Sigmoid colon (tissue), 7 donors: Measurements from ENCODE around the gene PLCD3. TPM values are rescaled to one million over a fixed set of nuclear protein-coding genes. Genes with fewer than 3 reads are reported as not detected.

ENCODE experiments used
- DNase-seq: peaks from one replicate; pipeline ENCODE4 v3.0.0-alpha.2; 2019
- H3K27ac ChIP-seq, 4 donors: fragments of 200-600 bp; sonication (generic); one replicate each; pipeline ENCODE4 v1.5.1; 2016 to 2019; ENCODE audit warnings: mild to moderate bottlenecking in 1 of 4
- H3K27me3 ChIP-seq, 3 donors: fragments of 200-600 bp; sonication (generic); one replicate each; pipeline ENCODE4 v1.5.1; 2019; ENCODE audit warnings: mild to moderate bottlenecking in 1 of 3
- H3K36me3 ChIP-seq, 4 donors: fragments of 200-600 bp; sonication (generic); one replicate each; pipeline ENCODE4 v1.5.1; 2016 to 2019
- H3K4me1 ChIP-seq, 4 donors: fragments of 200-600 bp; sonication (generic); one replicate each; pipeline ENCODE4 v1.5.1; 2017 to 2019
- H3K4me3 ChIP-seq, 4 donors: fragments of 200-600 bp; sonication (generic); one replicate each; pipeline ENCODE4 v1.5.1; 2017 to 2019; ENCODE audit warnings: mild to moderate bottlenecking in 2 of 4, moderate library complexity in 1 of 4
- H3K9me3 ChIP-seq, 4 donors: fragments of 200-600 bp in 3 of 4; sonication (generic) in 3 of 4; one replicate each; pipeline versions ENCODE4 v1.5.1 to v1.6.1; 2013 to 2019
- CTCF ChIP-seq, 4 experiments: fragments of 450-650 bp in 3 of 4; fragments of 200-600 bp in 1 of 4; IDR thresholded peaks; one replicate each; pipeline ENCODE4 v1.5.1; 2016 to 2019; ENCODE audit warnings: antibody characterized with exemption in 4 of 4, mild to moderate bottlenecking in 3 of 4, moderate library complexity in 2 of 4
- EP300 ChIP-seq, 4 donors: sonication (generic); formaldehyde crosslinking; IDR thresholded peaks; one replicate each; pipeline ENCODE4 v1.6.1; 2017; ENCODE audit warnings: antibody characterized with exemption in 4 of 4
- POLR2A ChIP-seq, 2 donors: fragments of 450-650 bp; IDR thresholded peaks; one replicate each; pipeline ENCODE4 v1.6.1; 2016; ENCODE audit warnings: antibody characterized with exemption in 2 of 2, mild to moderate bottlenecking in 2 of 2, moderate library complexity in 2 of 2
- POLR2AphosphoS5 ChIP-seq, 4 donors: sonication (generic); formaldehyde crosslinking; IDR thresholded peaks; one replicate each; pipeline ENCODE4 v1.6.1; 2017; ENCODE audit warnings: antibody characterized with exemption in 4 of 4
- WGBS, 2 donors: extraction: QIAGEN DNeasy Blood & Tissue Kit; methylation state at CpG; one replicate each; pipeline ENCODE4 v1.1.7; 2013; 5-methylcytosine and 5-hydroxymethylcytosine counted together
- intact Hi-C: fragments of 100-400 bp; cut with DNase I; formaldehyde crosslinking; loops from one replicate; pipeline ENCODE4 v1.15.1; 2023
- polyA plus RNA-seq, 3 donors: library from polyadenylated mRNA; stranded (reverse); fragments of 200-250 nt; gene quantifications; one replicate each; pipeline ENCODE4 v1.2.3, GENCODE V29; 2013
- total RNA-seq, 4 donors: library from RNA; depleted of rRNA; stranded (reverse); fragments of >200 nt; gene quantifications; one replicate each; pipeline ENCODE4 v1.1.0, GENCODE V29; 2016
- donor health status: healthy with polysubstance abuse.
- donor health status: Bipolar disorder and iron deficiency.
- donor health status: healthy.

The PLCD3 gene
- total and polyA plus RNA-seq, 7 donors, result 27.4 to 274 (median 45.7) TPM

DNA sequence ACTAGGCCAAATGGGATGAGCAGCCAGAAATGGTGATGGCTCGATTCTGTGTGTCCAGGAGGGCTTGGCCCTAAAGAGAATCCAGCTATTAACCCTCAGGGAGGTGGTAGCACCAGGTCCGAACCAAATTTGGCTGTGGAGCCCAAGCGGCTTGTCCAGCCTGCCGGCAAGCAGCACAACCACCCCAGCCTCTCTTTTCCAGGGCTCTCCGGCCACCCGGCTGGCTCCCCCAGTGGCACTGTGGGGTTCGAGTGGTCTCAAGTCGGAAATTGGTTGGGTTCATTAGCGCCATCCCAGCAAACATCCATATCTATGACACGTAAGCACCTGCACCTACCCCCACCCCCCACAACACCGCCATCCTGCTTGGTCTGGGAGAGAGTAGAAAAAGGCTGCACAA, 35.4 kb downstream of the PLCD3 start:
- TF ChIP-seq CTCF (IDR thresholded peaks at IDR 0.05), result no peak
- TF ChIP-seq POLR2AphosphoS5 (IDR thresholded peaks at IDR 0.05), result no peak
- TF ChIP-seq POLR2A (IDR thresholded peaks at IDR 0.05), result no peak
- no peak for TF ChIP-seq EP300 (IDR thresholded peaks at IDR 0.05)

DNA sequence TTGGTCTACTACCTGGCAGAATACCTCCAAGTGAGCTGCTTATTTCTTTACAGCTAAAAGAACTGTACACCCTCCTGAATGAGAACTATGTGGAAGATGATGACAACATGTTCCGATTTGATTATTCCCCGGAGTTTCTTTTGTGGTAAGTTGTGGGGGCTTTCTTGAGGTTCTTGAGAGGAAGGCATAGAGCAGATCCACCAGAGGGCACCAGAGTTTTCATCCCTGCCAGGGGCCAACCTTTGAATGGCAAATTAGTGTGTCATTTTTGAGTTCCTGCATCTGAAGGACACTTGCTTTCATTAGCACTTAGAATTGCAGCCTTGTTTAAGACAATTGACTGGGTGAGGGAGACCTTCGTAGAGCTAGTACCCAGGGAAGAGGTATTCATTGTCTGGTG, 36.2 kb downstream of the PLCD3 start:
- Histone ChIP-seq H3K27ac (peak overlapping the region in 3 of 4 donors; percentile 79 to 95 (median 87)), H3K4me1 (peaks cover 0 to 51% (median 47%) of the 10 kb centered on the region in 4 donors), H3K27me3 (no peaks in the 10 kb centered on the region), H3K36me3 (peaks cover 32 to 64% (median 40%) of the 10 kb centered on the region in 4 donors), H3K9me3 (no peaks in the 10 kb centered on the region), H3K4me3 (no peak overlapping the region)
- no peak for DNase-seq
- 71 to 85% methylated on average over 3 of the region's 3 CpGs for WGBS, 2 donors
- TF ChIP-seq CTCF (IDR thresholded peaks at IDR 0.05) (peak in 2 of 4 experiments; percentile 43 to 53), POLR2A (IDR thresholded peaks at IDR 0.05) (no peak)
- intact Hi-C loops, result no loop called here

More for the DNA sequence above, 35.4 kb downstream of the PLCD3 start:
- intact Hi-C loops, result no loop called here
- Histone ChIP-seq H3K36me3 (peaks cover 32 to 64% (median 43%) of the 10 kb centered on the region in 4 donors), H3K27ac (peak overlapping the region in 3 of 4 donors; percentile 79 to 95 (median 87)), H3K9me3 (no peaks in the 10 kb centered on the region), H3K4me1 (peaks cover 0 to 46% (median 40%) of the 10 kb centered on the region in 4 donors), H3K27me3 (no peaks in the 10 kb centered on the region), H3K4me3 (no peak overlapping the region)
- WGBS, 2 donors, result 95 to 96% methylated on average over 11 of the region's 11 CpGs
- no peak for DNase-seq

DNA sequence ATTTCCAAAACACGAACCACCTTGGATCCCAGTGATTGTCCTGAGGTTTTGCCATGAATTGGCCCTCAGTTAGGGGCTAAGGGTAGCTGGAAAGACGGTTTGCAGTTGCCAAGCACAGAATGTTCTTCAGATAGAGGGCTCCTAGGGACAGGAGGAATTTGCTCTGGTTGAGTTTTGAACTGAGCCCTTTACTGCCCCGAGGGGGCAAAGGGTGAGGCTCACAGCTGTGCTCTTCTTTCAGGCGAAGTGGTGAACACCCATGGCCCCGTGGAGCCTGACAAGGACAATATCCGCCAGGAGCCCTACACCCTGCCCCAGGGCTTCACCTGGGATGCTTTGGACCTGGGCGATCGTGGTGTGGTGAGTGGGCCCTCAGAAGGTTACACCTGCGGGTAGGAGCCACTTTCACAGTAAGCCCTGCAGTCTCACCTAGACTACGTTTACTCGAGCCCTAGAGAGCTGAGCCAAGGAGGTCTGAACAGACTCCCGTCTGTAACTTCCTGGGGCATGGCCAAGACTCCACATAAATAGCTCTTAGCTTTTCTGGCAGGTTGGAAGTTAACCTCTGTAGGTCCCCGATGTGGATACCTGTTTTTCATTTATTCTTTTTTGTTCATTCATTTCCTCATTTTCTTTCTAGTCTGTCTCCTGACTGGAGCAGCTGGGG, 38.7 kb downstream of the PLCD3 start:
- intact Hi-C loops, result loop anchor here (2.0 to 5.0 kb wide), 3 partner anchors 33 to 126 kb away; partner anchors contain the start of genes C1QL1, DCAKD and NMT1
- 74 to 81% methylated on average over 13 of the region's 13 CpGs for WGBS, 2 donors
- Histone ChIP-seq H3K36me3 (peaks cover 38 to 73% (median 44%) of the 10 kb centered on the region in 4 donors), H3K27me3 (no peaks in the 10 kb centered on the region), H3K27ac (peak overlapping the region; percentile 85 to 95 (median 90)), H3K9me3 (no peaks in the 10 kb centered on the region), H3K4me3 (no peak overlapping the region), H3K4me1 (peaks cover 0 to 51% (median 43%) of the 10 kb centered on the region in 4 donors)
- no peak for TF ChIP-seq POLR2A (IDR thresholded peaks at IDR 0.05)
- peak in 2 of 4 donors; percentile 66 to 80 for TF ChIP-seq EP300 (IDR thresholded peaks at IDR 0.05)
- TF ChIP-seq POLR2AphosphoS5 (IDR thresholded peaks at IDR 0.05), result peak in 2 of 4 donors; percentile 39 to 61
- DNase-seq, result peak; percentile 83

- TF ChIP-seq POLR2AphosphoS5 (IDR thresholded peaks at IDR 0.05), result peak; percentile 66 to 91 (median 68)
- no peak for TF ChIP-seq POLR2A (IDR thresholded peaks at IDR 0.05)
- peak in 2 of 4 donors; percentile 33 to 84 for TF ChIP-seq EP300 (IDR thresholded peaks at IDR 0.05)
- Histone ChIP-seq H3K4me1 (peaks cover 0 to 46% (median 38%) of the 10 kb centered on the region in 4 donors), H3K27ac (peak overlapping the region; percentile 85 to 95 (median 90)), H3K9me3 (no peaks in the 10 kb centered on the region), H3K4me3 (no peak overlapping the region), H3K27me3 (no peaks in the 10 kb centered on the region), H3K36me3 (peaks cover 33 to 73% (median 40%) of the 10 kb centered on the region in 4 donors)
- intact Hi-C loops, result loop anchor here (2.0 to 5.0 kb wide), 3 partner anchors 32 to 126 kb away; partner anchors contain the start of genes C1QL1, DCAKD and NMT1
- WGBS, 2 donors, result 80 to 85% methylated on average over 6 of the region's 6 CpGs
- DNase-seq, result peak; percentile 97
These were observed 39.3 kb downstream of the PLCD3 start for GRCh38 chr17:45092911-45093430.

DNA sequence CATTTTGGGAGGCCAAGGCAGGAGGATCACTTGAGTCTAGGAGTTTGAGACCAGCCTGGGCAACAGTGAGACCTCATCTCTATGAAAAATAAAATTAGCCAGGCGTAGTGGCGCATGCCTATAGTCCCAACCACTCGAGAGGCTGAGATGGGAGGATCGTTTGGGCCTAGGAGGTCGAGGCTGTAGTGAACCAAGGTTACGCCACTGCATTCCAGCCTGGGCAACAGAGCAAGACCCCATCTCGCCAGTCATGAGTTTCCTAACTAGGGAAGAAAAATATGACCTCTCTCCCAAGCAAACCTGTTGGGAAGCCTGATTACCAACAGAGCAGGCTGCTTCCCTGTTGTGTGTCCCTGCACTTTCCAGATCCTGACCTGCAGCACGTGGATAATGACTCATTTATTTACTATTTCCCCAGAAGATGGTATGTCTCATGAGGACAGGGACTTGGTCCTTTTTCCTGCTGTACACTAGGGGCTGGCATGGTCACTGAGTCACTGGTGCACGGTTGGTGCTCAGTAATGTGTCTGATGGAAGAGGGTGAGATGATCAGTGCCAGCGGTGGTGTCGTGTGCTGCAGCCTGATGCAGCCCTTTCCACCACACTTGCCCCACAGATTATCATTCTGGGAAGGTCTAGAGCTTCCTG, 40.4 kb downstream of the PLCD3 start:
- H3K27me3 ChIP-seq, result no peaks in the 10 kb centered on the region
- intact Hi-C loops, result loop anchor here (2.0 to 5.0 kb wide), 3 partner anchors 31 to 125 kb away; partner anchors contain the start of genes C1QL1, DCAKD and NMT1
- H3K9me3 ChIP-seq, result no peaks in the 10 kb centered on the region
- TF ChIP-seq CTCF (IDR thresholded peaks at IDR 0.05) (no peak), POLR2A (IDR thresholded peaks at IDR 0.05) (no peak), EP300 (IDR thresholded peaks at IDR 0.05) (no peak), POLR2AphosphoS5 (IDR thresholded peaks at IDR 0.05) (peak in 1 of 4 donors; percentile 20)
- 87 to 92% methylated on average over 11 of the region's 11 CpGs for WGBS, 2 donors
- no peak for DNase-seq
- peaks cover 28 to 73% (median 39%) of the 10 kb centered on the region in 4 donors for H3K36me3 ChIP-seq
- peaks cover 0 to 48% (median 39%) of the 10 kb centered on the region in 4 donors for H3K4me1 ChIP-seq
- H3K4me3 ChIP-seq, result no peak overlapping the region
- peak overlapping the region; percentile 85 to 95 (median 90) for H3K27ac ChIP-seq
